Measurements from ENCODE around the gene KRI1. TPM values are rescaled to one million over a fixed set of nuclear protein-coding genes. Genes with fewer than 3 reads are reported as not detected.

KRI1 gene
- total RNA-seq, 1 donor from 2014 or later = 10.4 TPM

Other genes starting within 250 kb of the KRI1 start
- gene FDX2, start 250.0 kb downstream of the KRI1 start, total RNA-seq = 11.0 TPM
- gene RAVER1, start 232.5 kb downstream of the KRI1 start, total RNA-seq = 11.3 TPM
- gene ICAM3, start 226.4 kb downstream of the KRI1 start, total RNA-seq = 38.6 TPM
- 78.8 TPM for gene TYK2, start 185.4 kb downstream of the KRI1 start, total RNA-seq
- gene CDC37, start 162.5 kb downstream of the KRI1 start, total RNA-seq = 49.4 TPM
- 1.7 TPM for gene PDE4A, start 145.5 kb downstream of the KRI1 start, total RNA-seq
- 59.6 TPM for gene KEAP1, start 62.7 kb downstream of the KRI1 start, total RNA-seq
- gene S1PR5, start 48.6 kb downstream of the KRI1 start, total RNA-seq = 0.30 TPM
- 11.6 TPM for gene ATG4D, start 22.1 kb downstream of the KRI1 start, total RNA-seq
- gene CDKN2D, start 3.0 kb upstream of the KRI1 start, total RNA-seq = 1.3 TPM
- gene AP1M2, start 21.3 kb upstream of the KRI1 start, total RNA-seq = 1.0 TPM
- gene SLC44A2, start 59.5 kb upstream of the KRI1 start, total RNA-seq = 12.9 TPM
- 57.1 TPM for gene ILF3, start 88.3 kb upstream of the KRI1 start, total RNA-seq
- 33.2 TPM for gene QTRT1, start 135.4 kb upstream of the KRI1 start, total RNA-seq
- gene DNM2, start 152.1 kb upstream of the KRI1 start, total RNA-seq = 64.8 TPM

Measured in left lobe of liver (tissue), 1 donor.